DMS153 (cell line): ENCODE results near the gene EDNRA.

Experiments used
- DNase-seq: peaks from one replicate; lab custom pipeline; 2025; lab: John Stamatoyannopoulos, UW

EDNRA gene

GRCh38 chr4:147498031-147498660, 17.2 kb downstream of the EDNRA start:
- no peak for DNase-seq

- DNase-seq, result no peak
Observed at GRCh38 chr4:147508346-147508745, 27.4 kb downstream of the EDNRA start.

DNA sequence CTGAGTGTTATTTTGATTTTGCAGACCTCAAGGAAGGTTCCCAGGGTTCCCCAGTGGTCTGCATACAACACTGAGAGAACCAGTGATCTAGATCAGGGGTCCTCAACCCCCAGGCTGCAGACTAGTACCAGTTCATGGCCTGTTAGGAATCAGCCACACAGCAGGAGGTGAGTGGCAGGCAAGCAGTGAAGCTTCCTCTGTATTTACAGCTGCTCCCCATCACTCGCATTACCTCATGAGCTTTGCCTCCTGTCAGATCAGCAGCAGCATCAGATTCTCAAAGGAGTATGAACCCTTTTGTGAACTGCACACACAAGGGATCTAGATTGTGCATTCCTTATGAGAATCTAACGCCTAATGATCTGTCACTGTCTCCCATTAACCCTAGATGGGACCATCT, 28.5 kb downstream of the EDNRA start:
- no peak for DNase-seq

DNA sequence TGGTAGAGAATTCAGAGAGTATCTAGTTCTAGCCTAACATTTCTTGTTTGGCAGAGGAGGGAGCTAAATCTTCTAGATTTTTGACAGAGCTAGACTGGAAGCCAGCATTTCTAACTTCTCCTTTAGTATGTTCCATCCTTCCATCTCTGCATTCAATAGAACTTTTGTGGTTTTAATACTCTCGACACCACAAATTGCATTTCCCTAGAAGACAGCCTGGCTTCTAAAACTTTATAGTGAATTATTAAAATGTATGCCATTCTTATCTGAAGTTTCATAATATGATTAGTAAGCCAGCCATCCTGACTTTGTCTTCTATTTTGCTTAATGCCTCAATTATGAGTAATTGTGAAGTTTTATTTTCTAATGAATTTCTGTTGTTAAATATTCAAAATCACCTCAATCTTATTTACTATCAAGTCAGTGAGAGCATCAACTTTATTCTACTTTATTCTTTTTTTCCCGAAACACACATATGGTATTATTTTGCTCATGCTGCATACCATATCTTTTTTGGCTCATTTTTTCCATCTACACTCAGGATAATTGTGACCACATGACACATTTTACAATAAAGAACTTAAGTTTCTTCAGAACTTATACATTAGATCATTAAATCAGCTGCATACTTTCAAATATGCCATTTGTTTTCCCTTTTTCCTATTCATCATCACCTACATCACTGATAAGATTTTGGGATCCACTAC, 30.2 kb downstream of the EDNRA start:
- DNase-seq, result no peak

GRCh38 chr4:147513091-147513490, 32.2 kb downstream of the EDNRA start:
- no peak for DNase-seq

DNA sequence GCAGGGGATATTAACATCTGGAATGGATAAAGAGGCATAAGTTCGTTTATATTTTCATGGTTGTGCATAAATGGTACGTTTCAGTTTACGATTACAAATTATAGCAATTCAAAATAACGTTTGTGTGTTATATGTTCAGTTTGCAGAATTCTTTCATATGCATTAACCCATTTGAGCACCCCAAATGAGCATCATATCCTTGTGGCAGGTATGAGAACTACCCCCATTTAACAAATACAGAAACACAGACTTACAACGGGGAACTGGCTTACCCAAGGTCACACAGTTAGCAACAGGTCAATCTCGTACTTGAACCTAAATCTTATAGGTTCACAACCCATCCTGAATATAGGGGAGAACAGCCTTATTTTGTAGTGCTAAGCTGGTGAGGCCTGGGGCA, 33.1 kb downstream of the EDNRA start:
- DNase-seq, result no peak

DNA sequence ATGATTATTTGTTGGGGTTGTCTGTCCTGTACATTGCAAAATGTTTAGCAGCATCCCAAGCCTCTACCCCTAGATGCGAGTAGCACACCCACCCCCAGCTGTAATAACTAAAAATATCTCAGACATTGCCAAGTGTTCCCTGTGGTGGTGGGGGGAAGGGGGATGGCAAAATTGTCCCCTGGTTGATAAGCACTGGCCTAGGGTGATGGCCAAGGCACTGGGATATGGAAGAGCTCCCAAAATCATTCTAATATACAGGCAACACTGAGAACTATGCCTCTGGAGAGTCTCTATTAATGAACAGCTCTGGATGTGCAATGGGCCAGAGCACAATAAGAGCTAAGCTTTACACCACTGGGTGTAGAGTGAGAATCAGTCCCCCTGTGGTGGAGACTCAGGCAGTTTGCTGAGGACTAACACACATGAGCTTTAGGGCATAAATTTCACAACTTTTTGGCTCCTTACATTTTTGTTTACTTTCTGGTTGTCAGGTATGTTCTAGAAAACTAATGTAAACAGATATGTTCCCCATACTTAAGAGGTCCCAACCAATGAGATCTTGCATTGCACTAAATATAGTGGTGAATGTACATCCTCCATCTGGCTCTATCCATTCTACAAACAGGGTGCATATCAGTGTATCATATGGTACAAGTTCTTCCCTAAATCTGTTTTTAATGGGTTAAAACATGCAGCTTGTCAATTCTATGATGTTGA, 34.5 kb downstream of the EDNRA start:
- no peak for DNase-seq

- DNase-seq, result no peak
Observed at GRCh38 chr4:147516133-147516532, 35.2 kb downstream of the EDNRA start.

DNA sequence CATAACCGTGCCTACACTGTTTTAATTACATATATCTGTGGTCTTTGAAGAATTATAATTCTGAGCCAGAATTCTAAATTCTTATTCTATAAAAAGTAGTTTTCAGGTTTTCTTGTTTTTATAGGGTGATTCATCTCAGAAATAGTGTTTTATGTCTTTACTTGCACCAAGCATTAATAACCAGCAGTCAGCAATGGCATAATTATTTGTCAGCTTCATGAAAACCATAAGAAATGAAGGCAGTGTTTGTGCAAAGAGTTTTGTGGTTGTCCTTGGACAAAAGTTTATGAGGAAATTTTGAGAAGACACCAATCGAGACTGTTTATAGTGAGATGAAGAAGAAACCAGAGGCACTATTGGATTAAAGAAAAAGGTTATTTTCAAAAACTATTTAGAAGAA, 37.2 kb downstream of the EDNRA start:
- no peak for DNase-seq

DNA sequence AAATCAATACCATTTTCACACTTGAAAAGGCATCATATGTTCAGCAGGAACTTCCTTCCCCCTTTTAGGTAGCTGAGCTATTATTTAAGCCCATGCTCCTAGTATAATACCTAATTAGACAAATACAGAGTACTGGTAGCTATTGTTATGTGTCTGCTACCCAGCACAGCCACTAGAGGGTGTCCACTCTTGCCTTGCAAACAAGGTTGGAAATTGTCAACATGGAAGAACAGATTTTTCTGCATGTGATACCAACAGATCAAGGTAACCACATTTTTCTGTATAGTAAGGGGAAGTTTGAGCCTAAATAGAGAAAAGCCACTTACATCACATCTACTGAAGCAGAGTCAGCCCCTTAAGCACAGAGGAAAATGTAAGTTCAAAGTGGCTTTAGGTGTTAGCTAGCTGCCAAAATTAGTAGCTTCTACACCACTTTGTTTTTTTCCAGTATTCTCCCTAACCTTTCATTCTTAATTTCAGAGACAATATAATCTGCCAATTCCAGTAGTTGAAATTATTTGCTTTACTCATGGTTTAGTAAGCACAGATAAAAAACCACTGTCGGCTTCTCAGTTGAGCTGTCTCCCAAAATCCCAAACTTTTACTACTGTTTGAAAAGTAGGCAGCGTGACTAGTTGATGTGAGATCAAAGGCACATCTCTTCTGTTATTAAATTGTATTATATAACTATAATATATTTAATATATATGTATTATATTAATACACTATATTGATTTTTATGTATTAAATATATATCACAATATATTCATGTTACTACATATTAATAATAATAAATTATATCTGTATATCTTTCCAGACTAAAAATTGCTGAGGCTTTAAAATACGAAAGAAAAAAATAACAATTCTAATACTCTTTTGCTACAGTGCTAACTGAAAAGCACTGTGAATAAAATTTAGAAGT, 38.2 kb downstream of the EDNRA start:
- DNase-seq, result peak; percentile 58

DNA sequence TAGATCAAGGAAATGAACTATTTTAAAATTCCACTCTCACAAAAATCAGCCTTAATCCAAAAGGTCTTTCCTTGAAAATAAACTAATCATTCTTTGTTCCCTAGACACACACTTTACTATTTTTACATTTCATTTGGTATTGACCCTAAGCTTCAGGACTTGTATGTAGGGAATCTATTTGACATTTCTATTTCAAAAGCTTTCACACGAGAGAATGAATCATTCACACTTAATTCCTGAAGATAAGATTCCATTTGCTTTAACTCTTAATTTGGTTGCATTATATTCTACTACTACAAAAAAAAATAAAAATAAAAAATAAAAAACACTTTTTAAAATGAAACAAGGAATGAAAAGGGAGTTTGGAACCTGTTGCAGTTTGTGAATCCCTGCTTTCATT, 43.7 kb downstream of the EDNRA start:
- no peak for DNase-seq

GRCh38 chr4:147525494-147526271, 44.8 kb downstream of the EDNRA start:
- no peak for DNase-seq

DNA sequence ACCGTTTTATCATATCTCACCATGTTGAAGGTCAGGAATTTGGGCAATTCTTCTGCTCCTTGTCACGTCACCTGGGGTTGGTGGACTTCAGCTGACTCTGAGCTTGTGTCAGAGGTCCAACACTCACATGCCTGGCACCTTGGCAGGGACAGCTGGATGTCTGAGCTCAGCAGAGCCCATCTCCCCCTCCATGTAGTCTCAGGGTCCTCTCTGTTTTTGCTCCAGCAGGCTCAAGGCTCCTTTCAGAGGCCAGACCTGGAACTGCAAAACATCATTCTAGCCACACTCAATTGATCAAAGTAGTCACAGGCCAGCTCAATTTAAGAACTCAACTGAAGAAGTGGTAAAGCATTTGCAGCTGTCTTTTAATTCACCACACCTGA, 45.4 kb downstream of the EDNRA start:
- DNase-seq, result no peak

DNA sequence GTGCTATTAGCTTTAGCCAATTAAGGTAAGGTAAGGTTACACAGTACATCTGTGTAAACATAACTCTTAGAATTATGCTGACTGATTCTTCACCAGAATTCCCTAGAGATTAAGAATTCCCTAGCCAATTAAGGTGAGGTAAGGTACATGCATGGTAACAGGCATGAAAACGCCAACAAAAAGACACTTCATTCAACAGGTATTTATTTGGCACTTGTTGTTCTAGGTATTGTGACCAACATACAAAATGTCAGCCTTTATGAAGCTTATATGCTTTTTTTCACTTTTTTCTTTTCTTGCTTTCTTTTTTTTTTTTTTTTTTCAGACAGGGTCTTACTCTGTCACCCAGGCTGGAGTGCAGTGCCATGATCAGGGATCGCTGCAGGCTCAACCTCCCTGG, 47.2 kb downstream of the EDNRA start:
- no peak for DNase-seq

GRCh38 chr4:147530134-147530533, 49.2 kb downstream of the EDNRA start:
- DNase-seq, result no peak

- no peak for DNase-seq
Observed at GRCh38 chr4:147530723-147531122, 49.8 kb downstream of the EDNRA start.

GRCh38 chr4:147532896-147533295, 52.0 kb downstream of the EDNRA start:
- DNase-seq, result no peak

- no peak for DNase-seq
Observed at GRCh38 chr4:147533331-147533730, 52.4 kb downstream of the EDNRA start.

- DNase-seq, result no peak
Observed at GRCh38 chr4:147535124-147535523, 54.2 kb downstream of the EDNRA start.

DNA sequence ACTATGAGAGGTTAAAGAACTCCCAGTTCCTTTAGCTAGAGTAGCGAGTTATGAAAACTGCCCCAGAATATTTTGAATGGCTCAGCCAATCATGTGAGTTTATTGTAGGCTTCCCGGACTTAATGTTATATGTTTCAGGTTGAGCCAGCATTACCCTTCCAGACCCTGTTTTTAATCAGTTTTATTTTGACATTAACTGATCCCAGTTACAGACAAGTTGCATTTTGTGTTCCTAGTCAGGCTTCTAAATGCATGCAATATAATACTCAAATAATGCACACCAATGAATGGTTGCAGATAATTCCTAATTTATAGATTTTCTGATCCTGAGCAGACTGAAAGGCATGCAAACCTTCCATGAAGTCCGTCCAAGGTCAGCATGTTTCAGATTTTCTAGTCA, 57.8 kb downstream of the EDNRA start:
- no peak for DNase-seq

GRCh38 chr4:147539959-147540358, 59.1 kb downstream of the EDNRA start:
- no peak for DNase-seq
